Bronchial epithelial cell (primary cell): ENCODE measurements around the gene ZNF618. TPM values are rescaled to one million over a fixed set of nuclear protein-coding genes. Genes with fewer than 3 reads are reported as not detected.

Experiments
- DNase-seq: peaks from one replicate; pipeline ENCODE4 v3.0.0-alpha.2; 2010; ENCODE audit warnings: low read depth
- FAIRE-seq: peaks from 2 replicates; lab custom pipeline; 2011; peaks lifted over from hg19 to GRCh38; lab: Jason Lieb, UNC
- H3K27me3 ChIP-seq: 2 replicates; pipeline ENCODE4 v1.5.1; 2011; ENCODE audit warnings: low read length; ENCODE audit not compliant: control insufficient read depth, insufficient read depth
- H3K36me3 ChIP-seq: 2 replicates; pipeline ENCODE4 v1.5.1; 2011; ENCODE audit warnings: low read length; ENCODE audit not compliant: control insufficient read depth, insufficient read depth
- H3K4me3 ChIP-seq: 2 replicates; pipeline ENCODE4 v1.5.1; 2011; ENCODE audit warnings: mild to moderate bottlenecking, low read depth, low read length, control low read depth
- CTCF ChIP-seq: IDR thresholded peaks from 2 replicates; pipeline ENCODE4 v1.5.1; 2011; ENCODE audit warnings: mild to moderate bottlenecking, moderate library complexity, low read length, control low read depth, inconsistent platforms; ENCODE audit not compliant: insufficient read depth, severe bottlenecking
- total RNA-seq: library from RNA; depleted of rRNA; stranded (reverse); fragments of >200 nt; gene quantifications from 2 replicates; pipeline ENCODE4 v1.2.1, GENCODE V29; 2014

The ZNF618 gene
- total RNA-seq, 1 donor from 2014 or later = 1.6 TPM

- Histone ChIP-seq H3K4me3 (no peak overlapping the region), H3K27me3 (no peaks in the 10 kb centered on the region), H3K36me3 (peaks cover 6% of the 10 kb centered on the region)
- DNase-seq (no peak), FAIRE-seq (peak; percentile 40)
- TF ChIP-seq CTCF = no peak
These were observed 114.4 kb downstream of the ZNF618 start for GRCh38 chr9:113990570-113990907.

GRCh38 chr9:113990975-113991471 is 114.9 kb downstream of the ZNF618 start:
- TF ChIP-seq CTCF = no peak
- no peak for DNase-seq
- Histone ChIP-seq H3K36me3 (peaks cover 6% of the 10 kb centered on the region), H3K4me3 (no peak overlapping the region), H3K27me3 (no peaks in the 10 kb centered on the region)
- no peak for FAIRE-seq

GRCh38 chr9:113991714-113992113 is 115.6 kb downstream of the ZNF618 start:
- DNase-seq (no peak), FAIRE-seq (no peak)
- no peak overlapping the region for H3K4me3 ChIP-seq
- H3K36me3 ChIP-seq = peaks cover 6% of the 10 kb centered on the region
- H3K27me3 ChIP-seq = no peaks in the 10 kb centered on the region
- TF ChIP-seq CTCF = no peak

- no peak for TF ChIP-seq CTCF
- FAIRE-seq = no peak
- no peak for DNase-seq
- no peaks in the 10 kb centered on the region for H3K27me3 ChIP-seq
- no peak overlapping the region for H3K4me3 ChIP-seq
- H3K36me3 ChIP-seq = peaks cover 6% of the 10 kb centered on the region
These were observed 116.3 kb downstream of the ZNF618 start for GRCh38 chr9:113992276-113992951.

- FAIRE-seq = no peak
- TF ChIP-seq CTCF = no peak
These were observed 116.9 kb downstream of the ZNF618 start for GRCh38 chr9:113992994-113993393.

More at GRCh38 chr9:113992994-113993393, 116.9 kb downstream of the ZNF618 start:
- Histone ChIP-seq H3K36me3 (peaks cover 6% of the 10 kb centered on the region), H3K27me3 (no peaks in the 10 kb centered on the region), H3K4me3 (no peak overlapping the region)
- no peak for DNase-seq
